K562 (cell line): ENCODE measurements around the gene DDX41. TPM values are rescaled to one million over a fixed set of nuclear protein-coding genes. Genes with fewer than 3 reads are reported as not detected.

Experiments
- BRD4 ChIP-seq: fragments of 200-600 bp; sonication (generic); IDR thresholded peaks from 2 replicates; pipeline ENCODE4 v1.6.1; 2017; ENCODE audit warnings: inconsistent platforms
- CHD1 ChIP-seq: fragments of 200-600 bp; sonication (generic); IDR thresholded peaks from one replicate; pipeline ENCODE4 v1.6.1; 2012; ENCODE audit warnings: mild to moderate bottlenecking, moderate library complexity, low read length, inconsistent platforms
- HDAC6 ChIP-seq: IDR thresholded peaks from 2 replicates; pipeline ENCODE4 v1.6.1; 2012; ENCODE audit warnings: low read depth, mild to moderate bottlenecking, control low read depth, inconsistent platforms, low read length, moderate library complexity
- KAT7 ChIP-seq: sonication (generic); formaldehyde crosslinking; IDR thresholded peaks from 2 replicates; pipeline ENCODE4 v1.8.0; 2022; ENCODE audit warnings: missing genetic modification reagents, mild to moderate bottlenecking, borderline replicate concordance
- KAT8 ChIP-seq: fragments of 450-650 bp; IDR thresholded peaks from 2 replicates; pipeline ENCODE4 v1.6.1; 2016; ENCODE audit warnings: low read depth, mild to moderate bottlenecking
- KDM5B ChIP-seq: fragments of 200-600 bp; sonication (generic); IDR thresholded peaks from 2 replicates; pipeline ENCODE4 v1.6.1; 2012; ENCODE audit warnings: low read depth, mild to moderate bottlenecking, moderate library complexity, low read length, control low read depth, inconsistent platforms; ENCODE audit not compliant: insufficient replicate concordance
- MTA1 ChIP-seq: fragments of 450-650 bp; IDR thresholded peaks from 2 replicates; pipeline ENCODE4 v1.6.1; 2017; ENCODE audit warnings: borderline replicate concordance
- NFIC ChIP-seq: fragments of 450-650 bp; IDR thresholded peaks from 2 replicates; pipeline ENCODE4 v1.6.1; 2017; ENCODE audit warnings: mild to moderate bottlenecking, inconsistent platforms
- RREB1 ChIP-seq: fragments of 250-450 bp; sonication (Bioruptor Pico); IDR thresholded peaks from 2 replicates; pipeline ENCODE4 v1.4.0; 2020
- ZNF140 ChIP-seq: fragments of 250-450 bp; sonication (Bioruptor Pico); IDR thresholded peaks from 2 replicates; pipeline ENCODE4 v1.8.0; 2021; ENCODE audit warnings: moderate library complexity, mild to moderate bottlenecking, inconsistent platforms
- ZNF197 ChIP-seq: fragments of 200-800 bp; sonication (Bioruptor generic); IDR thresholded peaks from 2 replicates; pipeline ENCODE4 v1.6.1; 2016; ENCODE audit warnings: low read depth, missing genetic modification characterization, missing compliant biosample characterization
- polyA plus RNA-seq, 8 experiments: library from polyadenylated mRNA; depleted of rRNA in 4 of 8; stranded (reverse) in 5 of 8; unstranded in 3 of 8; fragments of >200 nt; fragmentation: Nextera tagmentation in 2 of 8; fragmentation: Illumina TruSeq in 1 of 8; extraction: Ambion mirVana in 2 of 8; extraction: Trizol in 1 of 8; gene quantifications; 2 replicates each; pipeline versions ENCODE4 v1.2.1 to v1.2.3, GENCODE V29; 2011 to 2014; ENCODE audit warnings: inconsistent platforms in 1 of 8, missing spikeins in 1 of 8
- total RNA-seq, 7 experiments: library from RNA; depleted of rRNA in 6 of 7; stranded (reverse); fragments of >200 nt in 6 of 7; fragmentation: Illumina TruSeq in 2 of 7; extraction: Trizol in 2 of 7; gene quantifications; 2 replicates each; pipeline versions ENCODE4 v1.2.1 to v1.2.3, GENCODE V29; 2011 to 2021; ENCODE audit warnings: low replicate concordance in 1 of 7
- TF ChIP-seq, protein P1 (sequence below): fragments of 250-450 bp; sonication (Bioruptor Pico); IDR thresholded peaks from 2 replicates; pipeline ENCODE4 v1.4.0; 2020; ENCODE audit warnings: mild to moderate bottlenecking, moderate library complexity
- TF ChIP-seq, protein P2 (sequence below): sonication (generic); formaldehyde crosslinking; IDR thresholded peaks from 2 replicates; pipeline ENCODE4 v1.8.1; 2023; ENCODE audit warnings: mild to moderate bottlenecking, missing genetic modification reagents
- TF ChIP-seq, protein P3 (sequence below): sonication (generic); formaldehyde crosslinking; IDR thresholded peaks from 2 replicates; pipeline ENCODE4 v1.8.1; 2022; ENCODE audit warnings: missing genetic modification reagents

Gene DDX41
- total and polyA plus RNA-seq, 9 of the 15 experiments (the other 6 are each of a cell fraction or from before 2014, with no cell fraction given), result 38.2 to 284 (median 116) TPM

DNA sequence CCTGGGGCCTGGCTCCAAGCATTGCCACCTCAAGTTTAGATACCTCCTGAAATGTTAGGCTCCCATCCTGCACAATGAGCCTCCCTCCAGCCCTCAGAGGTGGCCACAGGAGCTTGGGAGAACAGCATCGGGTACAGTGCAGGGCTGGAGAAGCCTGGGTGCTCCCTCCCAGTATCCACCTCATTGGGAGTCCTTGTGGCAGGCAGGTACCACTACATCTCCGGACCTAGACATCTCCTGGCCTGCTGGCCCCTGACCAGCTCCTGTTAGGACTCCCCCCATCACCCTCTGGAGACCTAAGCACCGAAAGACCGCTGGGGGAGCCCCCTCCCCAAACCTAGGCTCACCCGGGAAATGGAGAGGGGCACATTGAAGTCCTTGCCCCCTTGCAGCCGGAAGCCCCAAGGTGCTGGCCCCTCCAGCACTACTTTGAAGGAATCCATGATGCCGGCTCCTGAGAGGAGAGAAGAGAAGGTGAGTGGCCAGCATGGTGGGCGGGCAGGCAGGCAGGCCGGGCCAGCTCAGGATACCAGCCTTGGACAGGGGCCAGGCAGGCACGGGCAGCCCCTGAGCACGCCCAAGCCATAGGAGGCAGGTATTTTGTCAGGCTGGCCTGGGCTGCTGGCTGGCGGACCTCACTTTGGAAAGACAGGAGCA, 20.6 kb downstream of the DDX41 start (continued):
- TF ChIP-seq ZNF140 (CRISPR knock-in tag) (no peak), KAT8 (no peak), ZNF197 (no peak), NFIC (peak; percentile 82), HDAC6 (no peak), KDM5B (peak; percentile 3), BRD4 (no peak), KAT7 (peak; percentile 76; the same call in 1 of the 2 replicates), RREB1 (no peak), CHD1 (peak; percentile 30), MTA1 (no peak; the same call in 1 of the 2 replicates)
- TF ChIP-seq, protein P1, sequence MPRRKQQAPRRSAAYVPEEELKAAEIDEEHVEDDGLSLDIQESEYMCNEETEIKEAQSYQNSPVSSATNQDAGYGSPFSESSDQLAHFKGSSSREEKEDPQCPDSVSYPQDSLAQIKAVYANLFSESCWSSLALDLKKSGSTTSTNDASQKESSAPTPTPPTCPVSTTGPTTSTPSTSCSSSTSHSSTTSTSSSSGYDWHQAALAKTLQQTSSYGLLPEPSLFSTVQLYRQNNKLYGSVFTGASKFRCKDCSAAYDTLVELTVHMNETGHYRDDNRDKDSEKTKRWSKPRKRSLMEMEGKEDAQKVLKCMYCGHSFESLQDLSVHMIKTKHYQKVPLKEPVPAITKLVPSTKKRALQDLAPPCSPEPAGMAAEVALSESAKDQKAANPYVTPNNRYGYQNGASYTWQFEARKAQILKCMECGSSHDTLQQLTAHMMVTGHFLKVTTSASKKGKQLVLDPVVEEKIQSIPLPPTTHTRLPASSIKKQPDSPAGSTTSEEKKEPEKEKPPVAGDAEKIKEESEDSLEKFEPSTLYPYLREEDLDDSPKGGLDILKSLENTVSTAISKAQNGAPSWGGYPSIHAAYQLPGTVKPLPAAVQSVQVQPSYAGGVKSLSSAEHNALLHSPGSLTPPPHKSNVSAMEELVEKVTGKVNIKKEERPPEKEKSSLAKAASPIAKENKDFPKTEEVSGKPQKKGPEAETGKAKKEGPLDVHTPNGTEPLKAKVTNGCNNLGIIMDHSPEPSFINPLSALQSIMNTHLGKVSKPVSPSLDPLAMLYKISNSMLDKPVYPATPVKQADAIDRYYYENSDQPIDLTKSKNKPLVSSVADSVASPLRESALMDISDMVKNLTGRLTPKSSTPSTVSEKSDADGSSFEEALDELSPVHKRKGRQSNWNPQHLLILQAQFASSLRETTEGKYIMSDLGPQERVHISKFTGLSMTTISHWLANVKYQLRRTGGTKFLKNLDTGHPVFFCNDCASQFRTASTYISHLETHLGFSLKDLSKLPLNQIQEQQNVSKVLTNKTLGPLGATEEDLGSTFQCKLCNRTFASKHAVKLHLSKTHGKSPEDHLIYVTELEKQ (CRISPR knock-in tag), result no peak
- TF ChIP-seq, protein P2, sequence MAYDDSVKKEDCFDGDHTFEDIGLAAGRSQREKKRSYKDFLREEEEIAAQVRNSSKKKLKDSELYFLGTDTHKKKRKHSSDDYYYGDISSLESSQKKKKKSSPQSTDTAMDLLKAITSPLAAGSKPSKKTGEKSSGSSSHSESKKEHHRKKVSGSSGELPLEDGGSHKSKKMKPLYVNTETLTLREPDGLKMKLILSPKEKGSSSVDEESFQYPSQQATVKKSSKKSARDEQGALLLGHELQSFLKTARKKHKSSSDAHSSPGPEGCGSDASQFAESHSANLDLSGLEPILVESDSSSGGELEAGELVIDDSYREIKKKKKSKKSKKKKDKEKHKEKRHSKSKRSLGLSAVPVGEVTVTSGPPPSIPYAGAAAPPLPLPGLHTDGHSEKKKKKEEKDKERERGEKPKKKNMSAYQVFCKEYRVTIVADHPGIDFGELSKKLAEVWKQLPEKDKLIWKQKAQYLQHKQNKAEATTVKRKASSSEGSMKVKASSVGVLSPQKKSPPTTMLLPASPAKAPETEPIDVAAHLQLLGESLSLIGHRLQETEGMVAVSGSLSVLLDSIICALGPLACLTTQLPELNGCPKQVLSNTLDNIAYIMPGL (CRISPR knock-in tag), result 0 out of 2 replicates have a peak, but pooled peaks have one; percentile 44
- TF ChIP-seq, protein P3, sequence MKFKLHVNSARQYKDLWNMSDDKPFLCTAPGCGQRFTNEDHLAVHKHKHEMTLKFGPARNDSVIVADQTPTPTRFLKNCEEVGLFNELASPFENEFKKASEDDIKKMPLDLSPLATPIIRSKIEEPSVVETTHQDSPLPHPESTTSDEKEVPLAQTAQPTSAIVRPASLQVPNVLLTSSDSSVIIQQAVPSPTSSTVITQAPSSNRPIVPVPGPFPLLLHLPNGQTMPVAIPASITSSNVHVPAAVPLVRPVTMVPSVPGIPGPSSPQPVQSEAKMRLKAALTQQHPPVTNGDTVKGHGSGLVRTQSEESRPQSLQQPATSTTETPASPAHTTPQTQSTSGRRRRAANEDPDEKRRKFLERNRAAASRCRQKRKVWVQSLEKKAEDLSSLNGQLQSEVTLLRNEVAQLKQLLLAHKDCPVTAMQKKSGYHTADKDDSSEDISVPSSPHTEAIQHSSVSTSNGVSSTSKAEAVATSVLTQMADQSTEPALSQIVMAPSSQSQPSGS (CRISPR knock-in tag), result no peak
